C4-2B (cell line): ENCODE data around the gene HEATR5A.

Experiments used
- ZFX ChIP-seq: fragments of 450-650 bp; IDR thresholded peaks from 2 replicates; pipeline ENCODE4 v1.6.1; 2017
- TF ChIP-seq, protein P1 (sequence below): fragments of 450-650 bp; conservative IDR thresholded peaks from 2 replicates; pipeline ENCODE4 v1.5.1; 2017; ENCODE audit warnings: mild to moderate bottlenecking

DNA sequence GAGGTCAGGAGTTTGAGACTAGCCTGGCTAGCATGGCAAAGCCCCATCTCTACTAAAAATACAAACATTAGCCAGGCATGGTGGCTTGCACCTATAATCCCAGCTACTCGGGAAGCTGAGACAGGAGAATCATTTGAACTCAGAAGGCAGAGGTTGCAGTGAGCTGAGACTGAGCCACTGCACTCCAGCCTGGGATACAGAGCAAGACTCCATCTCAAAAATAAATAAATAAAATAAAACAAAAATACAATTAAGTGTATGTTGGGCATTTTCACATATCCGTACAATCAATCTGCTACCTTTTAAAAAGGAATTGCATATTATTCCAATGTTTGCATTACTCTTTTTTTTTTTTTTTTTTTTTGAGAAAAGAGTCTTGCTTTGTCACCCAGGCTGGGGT lies 165.1 kb downstream of the HEATR5A start:
- TF ChIP-seq, protein P1, sequence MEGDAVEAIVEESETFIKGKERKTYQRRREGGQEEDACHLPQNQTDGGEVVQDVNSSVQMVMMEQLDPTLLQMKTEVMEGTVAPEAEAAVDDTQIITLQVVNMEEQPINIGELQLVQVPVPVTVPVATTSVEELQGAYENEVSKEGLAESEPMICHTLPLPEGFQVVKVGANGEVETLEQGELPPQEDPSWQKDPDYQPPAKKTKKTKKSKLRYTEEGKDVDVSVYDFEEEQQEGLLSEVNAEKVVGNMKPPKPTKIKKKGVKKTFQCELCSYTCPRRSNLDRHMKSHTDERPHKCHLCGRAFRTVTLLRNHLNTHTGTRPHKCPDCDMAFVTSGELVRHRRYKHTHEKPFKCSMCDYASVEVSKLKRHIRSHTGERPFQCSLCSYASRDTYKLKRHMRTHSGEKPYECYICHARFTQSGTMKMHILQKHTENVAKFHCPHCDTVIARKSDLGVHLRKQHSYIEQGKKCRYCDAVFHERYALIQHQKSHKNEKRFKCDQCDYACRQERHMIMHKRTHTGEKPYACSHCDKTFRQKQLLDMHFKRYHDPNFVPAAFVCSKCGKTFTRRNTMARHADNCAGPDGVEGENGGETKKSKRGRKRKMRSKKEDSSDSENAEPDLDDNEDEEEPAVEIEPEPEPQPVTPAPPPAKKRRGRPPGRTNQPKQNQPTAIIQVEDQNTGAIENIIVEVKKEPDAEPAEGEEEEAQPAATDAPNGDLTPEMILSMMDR: no peak
- TF ChIP-seq ZFX: no peak
